Measurements from ENCODE around the gene ERCC2.
"Not testable (repeated sequence)": the region's sequence is repeated elsewhere in the genome, so short reads cannot be mapped to it uniquely, and the experiment has no call there.

ERCC2 gene

GRCh38 chr19:45331411-45331810 is 39.0 kb downstream of the ERCC2 start:
- DNase-seq = no peak

DNA sequence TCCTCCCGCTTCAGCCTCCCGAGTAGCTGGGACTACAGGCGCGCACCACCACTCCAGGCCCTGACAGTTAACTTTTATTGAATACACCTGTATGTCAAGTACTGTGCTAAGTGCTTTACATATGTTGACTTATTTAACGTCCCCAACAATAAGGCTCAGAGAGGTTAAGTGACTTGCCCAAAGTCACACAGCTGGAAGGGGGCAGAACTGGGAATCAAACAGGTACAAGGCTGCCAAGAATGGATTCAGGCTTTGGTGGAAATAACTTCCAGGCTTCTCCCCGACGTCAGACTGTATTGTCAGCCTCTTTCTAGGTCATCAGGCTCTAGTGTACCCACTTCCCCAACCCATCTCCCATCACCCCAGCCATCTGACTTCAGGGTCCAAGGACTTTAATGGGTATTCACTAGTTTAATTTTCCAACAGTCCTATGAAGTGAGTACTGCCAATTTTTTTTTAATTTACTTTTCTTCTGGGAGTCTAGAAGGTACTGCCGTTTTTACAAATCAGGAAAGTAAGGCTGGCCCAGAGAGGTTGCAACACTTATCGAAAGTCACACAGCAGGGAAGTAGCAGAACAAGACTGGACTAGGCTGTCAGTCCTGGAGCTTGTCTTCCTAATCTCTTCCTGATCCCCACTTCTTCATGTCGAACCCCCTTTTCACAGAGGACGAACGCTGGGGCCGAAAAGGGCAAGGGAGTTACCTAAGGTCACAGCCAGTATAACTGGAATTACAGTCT is 42.8 kb downstream of the ERCC2 start:
- DNase-seq = no peak

- DNase-seq = no peak
These were observed 45.9 kb downstream of the ERCC2 start for GRCh38 chr19:45324349-45324907.

DNA sequence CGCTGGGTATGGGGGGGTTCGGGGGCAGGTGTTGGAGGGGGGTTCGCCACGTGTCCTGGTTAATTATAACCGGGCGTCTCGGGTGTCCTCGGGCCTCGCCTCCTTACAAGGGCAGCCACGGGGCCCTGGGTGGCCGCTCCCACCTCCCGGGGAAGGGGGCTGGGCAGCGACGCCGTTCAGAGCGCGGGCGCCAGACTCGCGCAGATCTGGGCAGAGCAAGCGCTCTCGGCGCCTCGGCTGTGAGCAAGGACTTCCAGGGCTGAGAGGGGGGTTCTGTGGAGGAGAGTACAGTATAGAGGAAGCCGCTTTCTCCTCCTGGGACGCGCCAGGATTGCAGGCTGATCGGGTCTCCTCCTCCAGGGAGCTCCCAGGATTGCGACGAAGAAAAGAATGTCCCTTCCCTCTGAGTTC is 46.7 kb downstream of the ERCC2 start:
- DNase-seq = no peak

GRCh38 chr19:45322744-45323281 is 47.6 kb downstream of the ERCC2 start, which contains the start of gene CKM:
TSS of gene CKM (minus strand) at chr19:45322875. CDS start at chr19:45319713, 3,162 bp downstream.
- no peak for DNase-seq

DNA sequence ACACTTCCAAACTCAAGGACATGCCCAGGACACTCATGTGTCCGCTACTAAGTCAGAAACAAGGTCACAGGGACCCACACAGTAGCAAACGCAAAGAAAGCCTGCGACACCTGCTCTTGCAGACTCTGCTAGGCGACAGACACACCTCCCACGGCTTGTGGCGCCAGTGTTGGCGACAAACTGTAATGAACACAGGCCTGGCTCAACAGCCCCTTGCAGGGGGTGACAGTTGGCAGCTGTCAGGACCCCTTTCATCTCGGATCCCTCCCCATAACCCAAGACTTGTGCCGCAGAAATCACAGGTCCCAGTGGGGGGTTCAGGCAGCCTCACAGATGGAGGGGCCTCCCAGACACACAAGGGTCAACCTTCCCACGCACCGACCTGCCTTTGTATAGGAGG is 48.1 kb downstream of the ERCC2 start:
- no peak for DNase-seq

DNA sequence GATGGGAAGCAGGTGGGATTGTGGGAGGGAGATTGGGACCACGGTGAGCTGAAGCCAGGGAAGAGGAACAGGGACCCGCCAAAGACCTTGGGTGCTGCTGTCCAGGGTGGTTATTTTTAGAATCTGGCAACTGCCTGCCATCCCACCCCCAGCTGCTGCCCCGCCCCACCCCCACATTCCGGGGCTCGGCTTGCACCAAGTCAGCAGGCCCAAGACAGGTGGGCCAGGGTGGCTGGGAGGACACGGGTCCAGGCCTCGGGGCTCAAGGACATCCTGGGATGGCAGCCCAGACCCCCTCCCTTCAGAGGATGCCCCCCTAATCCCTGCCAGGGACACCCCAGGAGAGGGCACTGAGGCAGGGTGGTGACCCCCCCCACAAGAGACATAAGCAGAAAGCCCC is 48.5 kb downstream of the ERCC2 start:
- no peak for DNase-seq

GRCh38 chr19:45320997-45321775 is 49.2 kb downstream of the ERCC2 start:
- DNase-seq = no peak

DNA sequence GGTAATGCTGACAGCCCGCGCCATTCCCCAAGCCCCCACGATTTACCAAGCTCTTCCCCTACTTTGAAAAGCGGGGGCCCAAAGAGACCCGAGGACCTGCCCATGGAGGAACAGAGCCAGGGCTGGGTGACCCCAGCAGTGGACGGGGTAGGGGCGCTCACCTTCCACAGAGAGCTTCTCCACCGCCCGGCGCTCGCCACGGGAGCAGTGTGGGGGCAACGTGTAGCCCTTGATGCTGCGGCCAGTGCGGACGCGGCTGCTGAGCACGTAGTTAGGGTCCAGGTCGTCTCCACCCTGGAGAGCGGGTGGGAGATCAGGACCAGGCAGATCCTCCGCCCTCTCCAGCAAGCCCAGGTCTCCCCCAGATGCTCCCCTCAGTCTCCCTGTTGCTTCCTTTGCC is 55.1 kb downstream of the ERCC2 start:
- DNase-seq = no peak

DNA sequence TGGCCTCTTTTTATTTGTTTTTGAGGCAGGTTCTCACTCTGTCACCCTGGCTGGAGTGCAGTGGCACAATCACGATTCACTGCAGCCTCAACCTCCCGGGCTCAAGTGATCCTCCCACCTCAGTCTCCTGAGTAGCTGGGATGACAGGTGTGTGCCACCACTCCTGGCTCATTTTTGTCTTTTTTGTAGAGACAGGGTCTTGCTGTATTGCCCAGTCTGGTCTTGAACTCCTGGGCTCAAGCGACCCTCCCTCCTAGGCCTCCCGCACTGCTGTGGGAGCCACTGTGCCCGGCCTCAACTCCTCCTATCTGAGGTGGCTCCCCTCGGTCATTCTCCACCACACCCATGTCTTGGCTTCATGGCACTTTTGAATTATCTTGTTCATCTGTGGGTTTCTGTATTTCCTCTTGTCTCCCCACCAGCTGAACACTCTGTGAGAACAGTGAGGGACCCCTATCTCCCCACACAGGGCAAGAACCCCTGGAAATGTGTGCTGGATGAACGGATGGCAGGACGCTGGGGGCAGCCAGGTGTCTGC is 55.6 kb downstream of the ERCC2 start:
- DNase-seq = no peak

GRCh38 chr19:45312285-45312684 is 58.1 kb downstream of the ERCC2 start:
- DNase-seq = not testable (repeated sequence)

DNA sequence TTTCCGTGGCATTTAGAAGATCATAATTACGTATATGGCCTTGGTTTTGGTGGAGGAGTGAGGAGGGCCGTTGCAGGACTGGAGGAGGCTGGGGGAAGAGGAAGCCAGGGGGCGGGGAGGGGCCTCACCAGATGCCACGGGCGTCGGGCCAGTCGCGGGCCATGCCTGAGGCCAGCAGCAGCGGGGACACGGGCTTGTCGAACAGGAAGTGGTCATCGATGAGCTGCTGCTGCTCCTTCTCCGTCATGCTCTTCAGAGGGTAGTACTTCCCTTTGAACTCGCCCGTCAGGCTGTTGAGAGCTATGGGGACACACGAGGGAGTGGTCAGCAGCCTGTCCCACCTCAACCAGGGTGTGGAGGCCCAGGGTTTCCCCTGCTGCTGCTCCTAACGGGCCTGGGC is 58.8 kb downstream of the ERCC2 start:
- DNase-seq = no peak

DNA sequence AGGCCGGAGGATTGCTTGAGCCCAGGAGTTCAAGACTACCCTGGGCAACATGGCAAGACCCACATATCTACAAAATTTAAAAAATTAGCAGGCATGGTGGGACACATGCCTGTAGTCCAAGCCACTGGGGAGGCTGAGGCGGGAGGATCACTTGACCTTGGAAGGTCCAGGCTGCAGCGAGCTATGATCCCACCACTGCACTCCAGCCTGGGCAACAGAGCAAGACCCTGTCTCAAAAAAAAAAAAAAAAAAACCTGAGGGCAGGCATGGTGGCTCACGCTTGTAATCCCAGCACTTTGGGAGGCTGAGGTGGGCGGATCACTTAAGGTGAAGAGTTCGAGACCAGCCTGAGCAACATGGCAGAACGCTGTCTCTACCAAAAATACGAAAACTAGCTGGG is 61.1 kb downstream of the ERCC2 start:
- not testable (repeated sequence) for DNase-seq

DNA sequence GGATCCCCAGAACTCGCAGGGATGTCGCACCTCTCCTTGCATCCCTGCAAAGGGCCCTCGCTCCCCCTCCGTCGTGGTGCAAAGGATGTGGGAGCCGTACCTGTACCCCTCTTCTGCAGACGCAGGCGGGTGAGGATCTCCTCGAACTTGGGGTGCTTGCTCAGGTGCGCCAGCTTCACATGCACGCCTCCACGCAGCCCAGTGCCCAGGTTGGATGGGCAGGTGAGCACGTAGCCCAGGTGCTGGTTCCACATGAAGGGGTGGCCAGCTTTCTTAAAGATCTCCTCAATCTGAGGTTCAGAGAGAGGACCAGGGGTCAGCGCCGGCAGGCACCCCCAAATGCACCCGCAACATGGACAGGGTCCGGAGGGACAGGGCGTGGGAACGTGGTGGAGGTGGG is 63.0 kb downstream of the ERCC2 start:
- DNase-seq = no peak

GRCh38 chr19:45306518-45307027 is 63.8 kb downstream of the ERCC2 start:
- no peak for DNase-seq

DNA sequence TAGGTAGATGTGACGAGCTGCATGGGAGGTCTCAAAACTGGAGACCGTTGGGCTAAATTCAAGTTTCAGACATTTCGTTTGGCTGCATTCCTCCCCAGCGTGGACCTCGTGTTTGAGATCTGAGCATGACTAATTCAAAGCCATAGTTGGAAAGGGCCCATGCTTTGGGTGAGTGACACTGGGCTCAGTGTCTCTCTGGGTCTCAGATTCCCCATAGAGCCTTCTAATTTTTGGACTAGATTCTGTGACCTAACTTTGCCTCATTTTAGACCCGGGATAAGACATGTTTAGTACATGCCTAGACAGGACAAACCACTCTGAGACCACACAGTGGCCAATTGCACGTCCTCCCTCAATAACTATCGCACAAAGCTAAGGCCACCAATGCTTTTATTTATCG is 64.3 kb downstream of the ERCC2 start:
- no peak for DNase-seq

DNA sequence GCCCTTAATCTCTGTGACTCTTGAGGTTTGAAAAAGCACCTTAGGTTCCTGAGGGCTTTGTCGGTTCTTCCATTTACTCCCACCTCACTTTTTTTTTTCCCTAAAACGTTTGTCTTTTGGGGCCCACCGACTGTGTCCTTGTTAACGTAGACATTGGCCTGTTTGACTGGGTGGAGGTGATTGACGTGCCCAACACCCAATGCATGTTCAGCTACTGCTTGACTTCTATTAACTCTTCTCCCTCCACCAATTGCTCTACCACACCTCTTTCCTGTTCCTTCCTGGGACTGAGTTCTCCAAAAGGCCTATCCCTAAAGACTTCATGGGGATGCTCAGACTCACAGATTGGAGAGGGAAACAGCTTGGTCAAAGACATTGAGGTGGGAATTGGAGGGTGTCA is 65.0 kb downstream of the ERCC2 start:
- no peak for DNase-seq

- DNase-seq = no peak
These were observed 65.4 kb downstream of the ERCC2 start for GRCh38 chr19:45305007-45305406.

DNA sequence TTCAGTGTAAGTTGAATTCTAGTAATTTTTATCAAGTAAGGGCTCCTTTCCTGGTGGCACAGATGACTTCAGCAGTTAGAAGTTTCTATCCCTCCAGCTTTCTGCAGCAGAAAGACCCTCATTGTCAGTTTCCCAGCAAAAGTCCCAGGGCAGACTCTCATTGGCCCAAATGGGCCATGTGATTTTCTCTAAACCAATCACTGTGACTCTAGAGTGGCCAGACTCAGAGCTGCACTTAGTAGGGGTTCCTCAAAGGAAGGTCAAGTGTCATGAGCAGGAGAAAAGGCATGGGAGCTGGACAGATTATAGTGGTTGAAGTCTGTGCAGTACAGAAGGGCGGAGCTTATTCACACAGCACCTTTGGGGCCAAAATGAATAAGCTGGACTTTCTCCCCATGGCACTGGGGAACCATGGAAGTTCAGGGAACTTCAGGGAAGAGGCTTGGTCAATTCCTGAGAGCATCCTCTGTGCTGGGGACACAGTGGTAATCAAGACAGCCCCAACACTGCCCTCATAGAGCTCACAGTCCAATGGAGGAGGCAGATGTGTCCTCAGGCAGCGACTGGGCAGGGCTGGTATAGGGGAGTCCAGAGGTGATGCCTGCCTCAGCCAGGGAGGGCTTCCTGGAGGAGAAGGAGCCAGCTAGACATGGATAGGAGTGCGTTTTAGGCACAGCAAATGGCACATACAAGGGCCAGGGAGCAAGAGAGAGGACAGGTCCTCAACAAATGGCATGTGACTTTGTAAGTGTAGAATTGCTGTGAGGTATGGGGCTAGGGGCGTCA is 66.0 kb downstream of the ERCC2 start:
- no peak for DNase-seq

DNA sequence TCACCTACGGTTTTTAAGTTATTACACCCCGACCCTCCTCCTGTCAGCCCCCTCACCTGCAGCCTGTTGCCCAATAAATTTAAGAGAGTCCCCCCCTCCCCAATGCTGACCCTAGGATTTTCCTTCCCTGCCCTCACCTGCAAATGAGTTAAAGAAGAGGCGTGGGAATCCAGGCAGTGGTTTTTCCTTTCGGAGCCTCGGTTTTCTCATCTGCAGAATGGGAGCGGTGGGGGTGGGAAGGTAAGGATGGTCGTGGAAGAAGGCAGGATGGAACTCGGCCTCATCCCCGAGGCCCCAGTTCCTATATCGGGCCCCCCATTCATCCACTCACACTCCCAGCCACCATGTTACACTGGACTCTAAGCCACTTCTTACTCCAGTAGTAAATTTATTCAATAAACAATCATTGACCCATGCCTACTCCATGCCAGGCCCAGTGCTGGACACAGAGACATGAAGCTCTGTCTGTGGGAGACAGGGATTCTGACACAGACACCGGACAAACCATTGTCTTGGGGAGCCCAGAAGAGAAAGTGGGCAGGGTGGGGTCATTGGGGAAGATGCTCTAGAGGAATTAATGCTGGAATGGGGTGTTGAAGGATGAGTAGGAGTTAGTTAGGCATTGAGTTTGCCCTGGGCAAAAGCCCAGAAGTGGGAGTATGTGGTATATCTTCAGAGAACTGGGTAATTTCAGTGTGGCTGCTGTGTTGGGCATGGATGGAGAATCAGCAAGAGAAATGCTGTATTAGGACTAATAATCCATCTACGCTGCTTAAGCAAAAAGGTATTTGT is 66.9 kb downstream of the ERCC2 start:
- DNase-seq = no peak

GRCh38 chr19:45302416-45302815 is 68.0 kb downstream of the ERCC2 start:
- DNase-seq = no peak

Measured in activated CD4-positive, alpha-beta T cell treated with anti-CD3 and anti-CD28 coated beads for 1 hour (primary cell).